Hippocampal formation (tissue), 2 donors: ENCODE results near the gene WDR46.
"Not testable (repeated sequence)": the region's sequence is repeated elsewhere in the genome, so short reads cannot be mapped to it uniquely, and the experiment has no call there.

Experiments used
- DNase-seq, 2 donors: peaks; one replicate each; lab custom pipeline; 2025; lab: John Stamatoyannopoulos, UW

Gene WDR46

GRCh38 chr6:33271117-33271467 is 17.9 kb downstream of the WDR46 start:
- no peak for DNase-seq

DNA sequence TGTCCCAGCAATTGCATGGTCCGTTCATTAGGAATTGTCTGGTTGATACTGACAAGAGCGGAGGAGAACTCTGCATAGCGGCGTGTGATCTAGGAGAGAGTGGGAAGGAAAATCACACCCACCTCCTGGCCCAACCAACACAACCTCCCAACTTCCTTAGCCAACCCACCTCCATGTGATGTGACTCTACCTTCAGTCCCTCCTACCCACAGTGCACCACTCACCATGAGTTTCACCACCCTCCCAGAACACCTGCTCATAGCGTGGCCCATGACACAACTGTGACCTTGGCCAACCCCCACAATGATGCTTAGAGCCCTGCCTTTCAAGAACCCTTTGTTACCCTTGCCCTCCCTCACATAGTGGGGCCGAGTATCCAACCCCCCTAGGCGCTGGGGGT is 25.0 kb downstream of the WDR46 start:
- DNase-seq = no peak

DNA sequence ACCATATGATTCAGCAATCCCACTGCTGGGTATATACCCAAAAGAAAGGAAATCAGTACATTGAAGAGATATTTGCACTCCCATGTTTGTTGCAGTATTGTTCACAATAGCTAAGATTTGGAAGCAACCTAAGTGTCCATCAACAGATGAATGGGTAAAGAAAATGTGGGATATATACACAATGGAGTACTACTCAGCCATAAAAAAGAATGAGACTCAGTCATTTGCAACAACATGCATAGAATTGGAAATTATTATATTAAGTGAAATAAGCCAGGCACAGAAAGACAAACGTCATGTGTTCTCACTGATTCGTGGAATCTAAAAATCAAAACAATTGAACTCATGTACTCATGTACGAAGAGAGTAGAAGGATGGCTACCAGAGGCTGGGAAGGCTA is 26.5 kb downstream of the WDR46 start:
- DNase-seq = not testable (repeated sequence)

- DNase-seq = no peak
These were observed 30.0 kb downstream of the WDR46 start for GRCh38 chr6:33259032-33259431.

GRCh38 chr6:33254591-33254990 is 34.4 kb downstream of the WDR46 start:
- no peak for DNase-seq

GRCh38 chr6:33252759-33253158 is 36.3 kb downstream of the WDR46 start:
- DNase-seq = no peak

- no peak for DNase-seq
These were observed 37.5 kb downstream of the WDR46 start for GRCh38 chr6:33251395-33252012.

DNA sequence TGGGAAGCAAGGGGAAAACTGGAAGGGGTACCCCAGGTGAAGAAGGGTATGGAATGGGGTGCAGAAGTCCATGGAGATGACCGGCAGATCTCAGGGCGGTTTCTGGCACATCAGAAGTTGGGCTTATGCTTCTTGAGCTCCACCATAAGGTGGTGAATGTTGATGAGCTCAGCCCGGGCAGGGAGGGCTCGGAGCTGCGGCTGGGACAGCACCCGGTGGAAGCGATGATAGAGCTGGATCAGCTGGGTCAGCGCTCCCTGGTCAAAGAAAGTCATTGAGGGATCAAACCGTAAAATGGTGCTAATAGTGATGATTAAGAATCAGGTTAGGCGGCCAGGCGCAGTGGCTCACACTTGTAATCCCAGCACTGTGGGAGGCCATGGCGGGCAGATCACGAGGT is 38.3 kb downstream of the WDR46 start:
- no peak for DNase-seq

DNA sequence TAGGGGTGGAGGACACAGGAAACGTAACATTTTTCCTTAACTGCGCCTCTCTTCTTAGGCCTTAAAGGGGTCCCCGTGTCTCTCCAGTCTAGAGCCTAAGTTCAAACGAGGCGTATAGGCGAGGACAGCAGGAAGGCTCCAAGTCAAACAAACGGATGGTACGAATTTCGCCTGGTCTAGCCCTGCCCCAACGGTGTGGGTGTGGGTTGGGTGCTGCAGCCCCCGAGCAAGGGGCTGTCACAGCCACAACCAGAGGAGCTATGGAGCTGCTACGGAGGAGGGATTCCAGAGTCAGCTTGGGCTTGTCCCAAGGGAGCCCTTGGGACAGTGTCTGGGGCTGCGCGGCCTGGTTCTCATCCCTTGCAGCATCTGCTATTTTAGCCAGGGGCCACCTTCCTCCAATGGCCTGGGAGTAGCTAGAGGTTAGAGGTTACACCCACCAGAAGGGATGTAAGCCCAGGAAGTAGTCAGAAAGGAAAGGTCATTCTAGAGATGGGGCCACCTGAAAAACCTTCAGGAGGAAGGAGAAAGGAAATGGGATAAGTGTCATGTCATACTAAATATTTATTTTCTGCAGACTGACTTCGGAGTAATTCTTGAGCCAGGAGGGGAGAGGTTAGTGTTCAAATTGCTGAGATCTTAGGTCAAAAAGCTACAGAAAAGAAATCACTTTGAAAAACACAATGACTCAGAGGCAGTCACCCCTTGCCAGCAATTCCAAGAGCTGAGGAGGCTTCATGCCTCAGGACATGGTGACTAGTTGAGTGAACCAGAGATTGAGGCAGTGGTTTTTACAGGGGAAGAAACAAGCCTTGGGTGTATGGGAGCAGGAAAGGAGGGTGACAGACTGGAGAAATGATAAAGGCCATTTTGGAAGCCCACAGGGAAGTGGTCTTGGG is 39.1 kb downstream of the WDR46 start:
- no peak for DNase-seq

DNA sequence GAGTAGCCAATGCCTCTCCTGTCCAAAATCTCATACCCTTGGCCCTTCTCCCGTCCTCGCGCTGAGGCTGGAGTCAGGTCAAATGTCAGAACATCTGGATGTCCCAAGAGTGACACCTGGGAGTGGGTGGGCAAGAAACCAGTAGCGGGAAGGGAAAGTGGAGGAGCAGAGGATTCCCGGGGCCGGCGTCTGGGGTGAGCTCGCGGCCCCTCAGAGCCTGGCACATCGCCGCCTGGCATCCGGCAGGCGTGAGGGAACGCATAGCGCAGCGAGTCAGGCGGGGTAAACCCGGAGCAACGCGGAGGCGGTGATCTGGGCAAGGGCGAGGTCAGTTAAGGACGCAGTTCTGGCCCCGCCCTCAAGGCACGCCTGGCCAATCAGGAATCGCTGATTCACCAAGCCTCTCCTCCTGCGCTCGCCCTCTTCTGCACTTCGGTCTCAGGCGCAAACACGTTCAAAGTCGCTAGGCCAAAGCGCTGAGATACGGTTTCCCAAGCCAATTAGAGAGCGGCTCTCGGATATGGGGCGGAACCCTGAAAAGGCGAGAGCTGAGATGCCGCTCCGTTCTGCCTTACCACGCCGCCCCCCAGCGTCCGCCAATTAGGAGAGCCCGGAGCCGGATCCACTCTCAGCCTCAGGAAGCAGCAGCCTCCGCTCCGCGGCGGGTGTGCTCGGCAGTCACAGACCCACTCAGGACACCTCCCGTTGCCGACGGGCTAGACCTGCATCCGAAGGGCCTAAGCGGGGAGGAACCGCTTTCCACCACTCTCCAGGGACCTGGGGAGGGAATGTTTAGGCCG is 39.9 kb downstream of the WDR46 start:
- peak; percentile 96 to 99 for DNase-seq

DNA sequence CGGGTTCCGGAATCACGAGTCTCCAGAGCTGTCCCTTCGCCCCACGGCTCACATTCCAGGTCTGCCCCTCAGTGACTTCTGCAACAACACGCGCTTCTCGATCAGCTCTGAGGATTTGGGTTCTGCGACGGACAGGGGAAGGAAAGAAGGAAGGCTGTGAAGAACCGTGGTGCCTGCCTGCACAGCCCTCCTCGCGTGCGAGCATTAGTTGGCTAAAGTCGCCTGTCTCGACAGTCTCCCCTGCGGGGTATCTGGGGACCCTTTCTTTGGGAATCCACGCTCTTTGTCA is 40.5 kb downstream of the WDR46 start:
- DNase-seq = no peak

GRCh38 chr6:33247977-33248642 is 40.9 kb downstream of the WDR46 start:
- DNase-seq = peak; percentile 70 to 71

DNA sequence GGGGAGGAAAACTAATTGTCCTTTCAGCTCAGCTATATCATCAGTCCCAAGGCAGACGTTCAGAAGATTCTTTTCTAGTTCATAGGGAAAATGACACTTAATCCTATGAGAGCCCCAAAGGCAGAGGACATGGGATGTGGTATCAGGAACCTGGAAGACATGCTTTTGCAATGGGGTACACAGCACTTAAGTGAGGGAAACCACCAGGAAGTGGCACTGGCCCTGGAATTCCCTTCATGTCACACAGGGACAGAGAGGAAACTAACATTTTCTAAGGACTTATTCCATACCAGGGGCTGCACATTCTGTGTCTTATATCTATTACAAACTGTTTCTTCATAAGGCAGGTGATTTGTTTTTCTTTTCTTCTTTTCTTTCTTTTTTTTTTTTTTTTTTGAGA is 45.6 kb downstream of the WDR46 start:
- no peak for DNase-seq

DNA sequence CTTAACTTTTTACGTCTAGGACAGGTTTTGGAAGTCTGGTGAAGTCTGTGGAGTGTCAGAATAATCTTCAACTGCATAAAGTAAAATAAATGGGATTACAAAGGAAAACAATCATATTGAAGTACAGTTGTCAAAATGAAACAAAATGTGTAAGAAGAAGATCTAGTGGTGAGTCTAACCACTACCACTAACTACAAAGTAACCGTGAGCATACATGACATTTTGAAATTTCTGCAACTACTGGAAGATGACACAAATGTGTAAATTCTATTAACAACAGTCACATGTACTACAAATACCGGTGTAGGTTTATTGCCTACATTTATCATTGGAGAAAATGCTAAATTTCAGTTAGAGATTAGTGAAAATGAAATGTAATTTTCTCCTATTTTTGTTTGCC is 47.1 kb downstream of the WDR46 start:
- no peak for DNase-seq

- DNase-seq = no peak
These were observed 51.3 kb downstream of the WDR46 start for GRCh38 chr6:33237741-33238140.

DNA sequence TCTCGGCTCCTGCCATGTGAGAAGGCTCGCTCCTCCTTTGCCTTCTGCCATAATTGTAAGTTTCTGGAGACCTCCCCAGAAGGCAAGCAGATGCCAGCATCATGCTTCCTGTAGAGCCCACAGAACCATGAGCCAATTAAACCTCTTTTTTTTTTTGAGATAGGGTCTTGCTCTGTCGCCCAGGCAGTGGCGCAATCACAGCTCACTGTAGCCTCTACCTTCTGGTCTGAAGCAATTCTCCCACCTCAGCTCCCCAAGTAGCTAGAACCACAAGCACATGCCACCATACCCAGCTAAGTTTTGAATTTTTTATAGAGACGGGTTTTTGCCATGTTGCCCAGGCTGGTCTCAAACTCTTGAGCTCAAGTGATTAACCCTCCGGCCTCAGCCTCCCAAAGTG is 52.2 kb downstream of the WDR46 start:
- no peak for DNase-seq

GRCh38 chr6:33236328-33236727 is 52.7 kb downstream of the WDR46 start:
- no peak for DNase-seq

GRCh38 chr6:33235221-33235634 is 53.8 kb downstream of the WDR46 start:
- DNase-seq = no peak
